KMS-11 (cell line): ENCODE data around the gene RAP1B.

Experiments used
- H2AFZ ChIP-seq: fragments of 200-600 bp; sonication (generic); 2 replicates; pipeline ENCODE4 v1.6.1; 2016; ENCODE audit warnings: antibody characterized with exemption, mixed run types, low read depth
- H3K27ac ChIP-seq: fragments of 200-600 bp; sonication (generic); 2 replicates; pipeline ENCODE4 v1.6.1; 2016; ENCODE audit warnings: mild to moderate bottlenecking, mixed run types
- H3K27me3 ChIP-seq: fragments of 200-600 bp; sonication (generic); 2 replicates; pipeline ENCODE4 v1.6.1; 2017; ENCODE audit warnings: mild to moderate bottlenecking, low read depth, mixed run types, moderate library complexity; ENCODE audit not compliant: insufficient read depth
- H3K36me3 ChIP-seq: fragments of 200-600 bp; sonication (generic); 2 replicates; pipeline ENCODE4 v1.6.1; 2017; ENCODE audit warnings: mild to moderate bottlenecking, mixed run types; ENCODE audit not compliant: insufficient read depth
- H3K4me1 ChIP-seq: fragments of 200-600 bp; sonication (generic); 2 replicates; pipeline ENCODE4 v1.6.1; 2016; ENCODE audit warnings: mild to moderate bottlenecking, low read depth, mixed run types; ENCODE audit not compliant: poor library complexity, severe bottlenecking
- H3K4me2 ChIP-seq: fragments of 200-600 bp; sonication (generic); 2 replicates; pipeline ENCODE4 v1.7.0; 2016; ENCODE audit warnings: mild to moderate bottlenecking, mixed run types
- H3K4me3 ChIP-seq: fragments of 200-600 bp; sonication (generic); IDR thresholded peaks from 2 replicates; pipeline ENCODE4 v1.6.1; 2017; ENCODE audit warnings: low read depth, low read length, mixed read lengths; ENCODE audit not compliant: insufficient read depth
- H3K79me2 ChIP-seq: fragments of 200-600 bp; sonication (generic); 2 replicates; pipeline ENCODE4 v1.6.1; 2016; ENCODE audit warnings: low read depth, mixed run types; ENCODE audit not compliant: insufficient read depth
- H3K9ac ChIP-seq: fragments of 200-600 bp; sonication (generic); 2 replicates; pipeline ENCODE4 v1.6.1; 2016; ENCODE audit warnings: mild to moderate bottlenecking, mixed run types
- H4K20me1 ChIP-seq: fragments of 200-600 bp; sonication (generic); 2 replicates; pipeline ENCODE4 v1.6.1; 2016; ENCODE audit warnings: mild to moderate bottlenecking, mixed run types; ENCODE audit not compliant: insufficient read depth
- TF ChIP-seq, protein P1 (sequence below): fragments of 200-600 bp; sonication (generic); conservative IDR thresholded peaks from 2 replicates; pipeline ENCODE4 v1.6.1; 2017; ENCODE audit warnings: low read depth, mild to moderate bottlenecking, antibody characterized with exemption, low read length, moderate library complexity, mixed read lengths

The RAP1B gene

DNA sequence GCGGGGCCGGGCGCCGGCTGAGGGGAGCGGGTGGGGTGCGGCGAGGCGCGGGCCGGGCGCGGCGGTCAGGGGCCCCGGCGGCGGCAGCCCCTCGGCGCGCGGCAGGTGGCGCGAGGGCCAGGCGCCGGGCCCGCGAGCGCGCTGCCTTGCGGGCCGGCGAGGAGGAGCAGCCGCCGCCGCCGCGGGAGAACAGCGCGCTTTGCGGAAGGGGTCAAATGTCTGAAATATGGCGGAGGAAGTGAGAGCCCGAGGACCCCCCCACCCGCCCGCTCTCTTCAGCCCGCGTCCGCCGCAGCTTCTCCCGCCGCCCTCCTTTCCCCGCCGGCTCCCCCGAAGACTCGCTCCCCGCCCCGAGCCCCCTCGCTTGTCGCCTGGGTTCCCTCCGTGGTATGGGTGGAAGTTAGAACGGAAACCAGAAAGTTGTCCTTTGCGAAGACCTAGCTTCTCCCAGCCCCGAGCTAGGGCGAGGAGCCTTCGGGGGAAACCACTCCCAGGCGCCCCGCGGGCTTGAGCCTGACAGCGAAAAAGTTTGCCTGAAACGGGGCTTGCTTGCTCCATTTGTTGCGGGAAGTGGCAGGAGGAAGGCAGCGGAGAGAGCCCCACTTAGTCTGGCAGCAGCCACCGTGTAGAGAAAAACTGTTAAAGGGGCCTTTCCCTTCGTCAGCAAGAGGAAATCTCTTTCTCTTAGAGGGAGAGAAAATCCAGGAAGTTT lies 551 bp downstream of the RAP1B start:
- peaks cover 50% of the 10 kb centered on the region for H3K79me2 ChIP-seq
- H3K27ac ChIP-seq = peak overlapping the region; percentile 92
- peaks cover 44% of the 10 kb centered on the region for H4K20me1 ChIP-seq

DNA sequence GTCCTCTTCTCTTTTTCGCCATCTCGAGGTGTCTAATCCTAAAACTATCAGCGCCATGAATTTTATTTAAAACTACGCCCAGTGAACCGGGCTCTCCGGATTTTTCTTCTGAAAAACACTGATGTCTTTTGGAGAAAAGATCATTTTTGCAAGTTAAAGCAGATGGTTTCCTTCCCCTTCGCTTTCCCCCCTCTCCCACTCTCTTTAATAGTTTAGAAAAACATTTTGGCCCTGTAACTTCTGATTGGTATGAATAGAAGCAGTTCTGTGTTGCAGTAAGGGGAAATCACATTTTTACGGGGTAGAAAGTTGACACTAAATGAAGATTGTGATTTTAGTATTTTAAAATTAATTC lies 1.1 kb downstream of the RAP1B start:
- Histone ChIP-seq H3K27ac (peak overlapping the region; percentile 85), H3K4me2 (peak overlapping the region; percentile 96), H3K4me1 (peaks cover 47% of the 10 kb centered on the region), H3K36me3 (no peaks in the 10 kb centered on the region), H4K20me1 (peaks cover 49% of the 10 kb centered on the region), H3K9ac (peak overlapping the region; percentile 84), H3K4me3 (peak overlapping the region; percentile 25), H3K79me2 (peaks cover 55% of the 10 kb centered on the region), H3K27me3 (no peaks in the 10 kb centered on the region), H2AFZ (no peak overlapping the region)
- TF ChIP-seq, protein P1, sequence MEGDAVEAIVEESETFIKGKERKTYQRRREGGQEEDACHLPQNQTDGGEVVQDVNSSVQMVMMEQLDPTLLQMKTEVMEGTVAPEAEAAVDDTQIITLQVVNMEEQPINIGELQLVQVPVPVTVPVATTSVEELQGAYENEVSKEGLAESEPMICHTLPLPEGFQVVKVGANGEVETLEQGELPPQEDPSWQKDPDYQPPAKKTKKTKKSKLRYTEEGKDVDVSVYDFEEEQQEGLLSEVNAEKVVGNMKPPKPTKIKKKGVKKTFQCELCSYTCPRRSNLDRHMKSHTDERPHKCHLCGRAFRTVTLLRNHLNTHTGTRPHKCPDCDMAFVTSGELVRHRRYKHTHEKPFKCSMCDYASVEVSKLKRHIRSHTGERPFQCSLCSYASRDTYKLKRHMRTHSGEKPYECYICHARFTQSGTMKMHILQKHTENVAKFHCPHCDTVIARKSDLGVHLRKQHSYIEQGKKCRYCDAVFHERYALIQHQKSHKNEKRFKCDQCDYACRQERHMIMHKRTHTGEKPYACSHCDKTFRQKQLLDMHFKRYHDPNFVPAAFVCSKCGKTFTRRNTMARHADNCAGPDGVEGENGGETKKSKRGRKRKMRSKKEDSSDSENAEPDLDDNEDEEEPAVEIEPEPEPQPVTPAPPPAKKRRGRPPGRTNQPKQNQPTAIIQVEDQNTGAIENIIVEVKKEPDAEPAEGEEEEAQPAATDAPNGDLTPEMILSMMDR = no peak

More for the DNA sequence above, 551 bp downstream of the RAP1B start:
- Histone ChIP-seq H3K4me2 (peak overlapping the region; percentile 96), H3K36me3 (no peaks in the 10 kb centered on the region), H3K4me1 (peaks cover 46% of the 10 kb centered on the region), H3K9ac (peak overlapping the region; percentile 87), H3K27me3 (no peaks in the 10 kb centered on the region), H2AFZ (peak overlapping the region; percentile 35; the same call in 1 of the 2 replicates), H3K4me3 (no peak overlapping the region)
- TF ChIP-seq, protein P1 = no peak

DNA sequence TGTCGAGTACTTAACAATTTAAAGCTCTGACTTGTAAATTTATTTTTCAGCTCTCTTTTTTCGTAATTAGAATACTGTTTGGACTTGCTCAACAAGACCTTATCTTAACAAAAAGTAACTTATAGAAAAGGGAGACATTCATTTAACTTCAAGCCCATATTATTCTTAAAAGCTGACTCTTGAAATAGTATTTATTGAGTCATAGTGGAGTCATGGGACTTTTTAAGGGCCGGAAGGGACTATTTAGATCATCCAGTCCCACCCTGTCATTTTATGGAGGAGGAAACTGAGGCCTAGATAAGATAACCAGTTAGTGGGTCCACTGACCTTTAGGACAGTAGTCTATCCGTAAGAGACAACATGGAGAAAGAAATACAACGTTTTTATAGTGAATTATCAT lies 1.5 kb downstream of the RAP1B start:
- Histone ChIP-seq H4K20me1 (peaks cover 53% of the 10 kb centered on the region), H3K4me3 (peak overlapping the region; percentile 25), H2AFZ (no peak overlapping the region), H3K27me3 (no peaks in the 10 kb centered on the region), H3K27ac (peak overlapping the region; percentile 85), H3K4me2 (peak overlapping the region; percentile 96), H3K4me1 (peaks cover 52% of the 10 kb centered on the region), H3K79me2 (peaks cover 59% of the 10 kb centered on the region), H3K9ac (peak overlapping the region; percentile 84), H3K36me3 (no peaks in the 10 kb centered on the region)
- TF ChIP-seq, protein P1 = no peak

DNA sequence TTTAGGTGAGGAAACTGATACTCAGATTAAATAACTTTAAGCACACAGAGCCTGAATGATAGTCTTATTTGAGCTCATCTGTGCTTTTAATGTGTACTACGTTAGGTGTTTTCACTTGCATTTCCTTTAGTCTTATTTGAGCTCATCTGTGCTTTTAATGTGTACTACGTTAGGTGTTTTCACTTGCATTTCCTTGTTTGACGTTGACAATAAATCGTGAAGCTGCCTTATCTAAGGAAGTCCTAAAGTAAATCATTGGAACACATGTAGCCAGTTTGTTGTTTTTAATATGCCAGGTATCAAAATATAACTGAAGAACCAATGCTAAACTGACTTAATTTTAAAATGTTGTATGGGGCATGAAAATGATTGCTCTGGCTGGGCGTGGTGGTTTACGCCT lies 2.0 kb downstream of the RAP1B start:
- Histone ChIP-seq H3K4me1 (peaks cover 57% of the 10 kb centered on the region), H3K36me3 (no peaks in the 10 kb centered on the region), H3K27me3 (no peaks in the 10 kb centered on the region), H3K27ac (peak overlapping the region; percentile 85; the same call in 1 of the 2 replicates), H3K9ac (peak overlapping the region; percentile 84; the same call in 1 of the 2 replicates), H3K79me2 (peaks cover 64% of the 10 kb centered on the region), H2AFZ (no peak overlapping the region), H3K4me2 (peak overlapping the region; percentile 96), H4K20me1 (peaks cover 58% of the 10 kb centered on the region), H3K4me3 (peak overlapping the region; percentile 25)
- TF ChIP-seq, protein P1 = no peak
